Measurements from ENCODE around the gene DLG2. TPM values are rescaled to one million over a fixed set of nuclear protein-coding genes. Genes with fewer than 3 reads are reported as not detected.

Gene DLG2
- total RNA-seq, 1 donor from 2014 or later, result 1.8 TPM

- Histone ChIP-seq H3K36me3 (ENCODE audit: insufficient read depth, low read length) (no peaks in the 10 kb centered on the region), H3K4me1 (ENCODE audit: insufficient read depth, low read length) (no peaks in the 10 kb centered on the region), H3K9me3 (ENCODE audit: insufficient read depth, low read depth, low read length) (no peaks in the 10 kb centered on the region), H3K79me2 (ENCODE audit: insufficient read depth, low read length) (no peaks in the 10 kb centered on the region), H3K4me3 (ENCODE audit: insufficient read depth, low read depth, low read length) (no peak overlapping the region), H3K27me3 (ENCODE audit: insufficient read depth, low read length) (no peaks in the 10 kb centered on the region), H2AFZ (ENCODE audit: low read depth, low read length) (no peak overlapping the region), H3K9ac (ENCODE audit: low read length) (no peak overlapping the region), H3K27ac (ENCODE audit: low read depth, low read length) (no peak overlapping the region), H3K4me2 (ENCODE audit: low read length) (no peak overlapping the region), H4K20me1 (ENCODE audit: insufficient read depth, low read length) (no peaks in the 10 kb centered on the region)
- Mint-ChIP-seq H3K9me3 (ENCODE audit: unreplicated experiment) (peaks cover 4% of the 10 kb centered on the region), H3K4me3 (ENCODE audit: unreplicated experiment) (no peak overlapping the region), H3K27ac (ENCODE audit: unreplicated experiment) (no peak overlapping the region), H3K36me3 (ENCODE audit: low read depth, unreplicated experiment) (no peaks in the 10 kb centered on the region), H3K27me3 (ENCODE audit: low read depth, unreplicated experiment) (no peaks in the 10 kb centered on the region), H3K4me1 (ENCODE audit: low read depth, unreplicated experiment) (no peaks in the 10 kb centered on the region)
- no peak for TF ChIP-seq CTCF (IDR thresholded peaks at IDR 0.05; ENCODE audit: insufficient read depth, low read depth, low read length)
- TF ChIP-seq EZH2 (IDR thresholded peaks at IDR 0.05; ENCODE audit: insufficient read depth, low read length), result no peak
- FAIRE-seq, result no peak
- DNase-seq (ENCODE audit: low read depth), result no peak
These were observed 45.0 kb downstream of the DLG2 start for GRCh38 chr11:85582111-85582510.

DNA sequence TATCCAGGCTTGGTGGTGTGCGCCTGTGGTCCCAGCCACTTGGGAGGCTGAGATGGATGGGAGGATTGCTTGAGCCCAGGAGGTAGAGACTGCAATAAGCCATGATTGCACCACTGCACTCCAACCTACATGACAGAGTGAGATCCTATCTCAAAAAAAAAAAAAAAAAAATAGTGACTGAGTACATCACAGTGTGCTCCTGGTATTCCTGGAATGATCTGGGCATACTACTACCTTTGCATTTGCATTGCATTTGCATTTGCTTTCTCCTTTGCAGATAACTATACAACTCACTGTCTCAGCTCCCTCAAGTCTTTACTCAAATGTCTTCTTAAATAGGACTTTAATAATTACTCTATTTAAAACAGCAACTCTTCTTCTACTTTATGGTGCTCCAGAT, 51.8 kb downstream of the DLG2 start:
- no peaks in the 10 kb centered on the region for H3K9me3 ChIP-seq (ENCODE audit: insufficient read depth, low read depth, low read length)
- DNase-seq (ENCODE audit: low read depth) (no peak), FAIRE-seq (no peak)
- H3K36me3 ChIP-seq (ENCODE audit: insufficient read depth, low read length), result no peaks in the 10 kb centered on the region
- H2AFZ ChIP-seq (ENCODE audit: low read depth, low read length), result no peak overlapping the region
- no peaks in the 10 kb centered on the region for H3K79me2 ChIP-seq (ENCODE audit: insufficient read depth, low read length)
- no peaks in the 10 kb centered on the region for H3K27me3 ChIP-seq (ENCODE audit: insufficient read depth, low read length)
- H3K27ac ChIP-seq (ENCODE audit: low read depth, low read length), result no peak overlapping the region
- H3K4me1 ChIP-seq (ENCODE audit: insufficient read depth, low read length), result no peaks in the 10 kb centered on the region
- peaks cover 2% of the 10 kb centered on the region for H3K4me1 Mint-ChIP-seq (ENCODE audit: low read depth, unreplicated experiment)
- no peak overlapping the region for H3K9ac ChIP-seq (ENCODE audit: low read length)
- no peaks in the 10 kb centered on the region for H4K20me1 ChIP-seq (ENCODE audit: insufficient read depth, low read length)
- peaks cover 6% of the 10 kb centered on the region for H3K9me3 Mint-ChIP-seq (ENCODE audit: unreplicated experiment)
- TF ChIP-seq CTCF (IDR thresholded peaks at IDR 0.05; ENCODE audit: insufficient read depth, low read depth, low read length) (no peak), EZH2 (IDR thresholded peaks at IDR 0.05; ENCODE audit: insufficient read depth, low read length) (no peak)
- H3K4me3 Mint-ChIP-seq (ENCODE audit: unreplicated experiment), result no peak overlapping the region
- H3K4me3 ChIP-seq (ENCODE audit: insufficient read depth, low read depth, low read length), result no peak overlapping the region
- peaks cover 2% of the 10 kb centered on the region for H3K36me3 Mint-ChIP-seq (ENCODE audit: low read depth, unreplicated experiment)
- no peak overlapping the region for H3K4me2 ChIP-seq (ENCODE audit: low read length)
- no peak overlapping the region for H3K27ac Mint-ChIP-seq (ENCODE audit: unreplicated experiment)
- H3K27me3 Mint-ChIP-seq (ENCODE audit: low read depth, unreplicated experiment), result no peaks in the 10 kb centered on the region

DNA sequence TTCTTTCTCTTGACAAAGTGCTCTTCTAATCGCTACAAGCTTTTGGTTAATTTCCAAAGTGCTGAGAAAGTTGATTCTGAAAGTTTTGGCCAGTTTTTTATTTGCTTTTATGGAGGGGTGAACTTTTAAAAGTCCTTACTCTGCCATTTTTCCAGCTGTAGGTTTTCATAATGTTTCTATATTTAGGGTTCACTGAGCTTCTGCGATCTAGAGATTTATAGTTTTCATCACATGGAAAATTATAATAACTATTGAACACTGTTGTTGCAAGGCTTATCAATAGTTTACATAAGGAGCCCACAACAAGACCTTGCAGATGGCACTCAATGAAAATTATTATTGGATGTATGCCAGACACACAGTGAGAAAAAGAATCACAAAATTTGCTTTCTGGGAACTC, 55.1 kb downstream of the DLG2 start:
- no peaks in the 10 kb centered on the region for H3K27me3 ChIP-seq (ENCODE audit: insufficient read depth, low read length)
- peaks cover 2% of the 10 kb centered on the region for H3K36me3 Mint-ChIP-seq (ENCODE audit: low read depth, unreplicated experiment)
- no peak overlapping the region for H3K4me3 ChIP-seq (ENCODE audit: insufficient read depth, low read depth, low read length)
- FAIRE-seq (no peak), DNase-seq (ENCODE audit: low read depth) (no peak)
- no peak overlapping the region for H3K27ac ChIP-seq (ENCODE audit: low read depth, low read length)
- H3K4me1 Mint-ChIP-seq (ENCODE audit: low read depth, unreplicated experiment), result peaks cover 2% of the 10 kb centered on the region
- no peaks in the 10 kb centered on the region for H3K4me1 ChIP-seq (ENCODE audit: insufficient read depth, low read length)
- no peak overlapping the region for H3K4me2 ChIP-seq (ENCODE audit: low read length)
- TF ChIP-seq CTCF (IDR thresholded peaks at IDR 0.05; ENCODE audit: insufficient read depth, low read depth, low read length) (no peak), EZH2 (IDR thresholded peaks at IDR 0.05; ENCODE audit: insufficient read depth, low read length) (no peak)
- no peak overlapping the region for H3K27ac Mint-ChIP-seq (ENCODE audit: unreplicated experiment)
- no peaks in the 10 kb centered on the region for H3K36me3 ChIP-seq (ENCODE audit: insufficient read depth, low read length)
- no peak overlapping the region for H3K4me3 Mint-ChIP-seq (ENCODE audit: unreplicated experiment)
- no peak overlapping the region for H2AFZ ChIP-seq (ENCODE audit: low read depth, low read length)
- no peaks in the 10 kb centered on the region for H4K20me1 ChIP-seq (ENCODE audit: insufficient read depth, low read length)
- H3K9me3 Mint-ChIP-seq (ENCODE audit: unreplicated experiment), result peaks cover 2% of the 10 kb centered on the region
- no peaks in the 10 kb centered on the region for H3K79me2 ChIP-seq (ENCODE audit: insufficient read depth, low read length)
- no peaks in the 10 kb centered on the region for H3K27me3 Mint-ChIP-seq (ENCODE audit: low read depth, unreplicated experiment)
- no peaks in the 10 kb centered on the region for H3K9me3 ChIP-seq (ENCODE audit: insufficient read depth, low read depth, low read length)
- H3K9ac ChIP-seq (ENCODE audit: low read length), result no peak overlapping the region
